Caco-2 (cell line): ENCODE results near the gene HDAC9. TPM values are rescaled to one million over a fixed set of nuclear protein-coding genes. Genes with fewer than 3 reads are reported as not detected.

Source experiments
- BruUV-seq: library from RNA; stranded (reverse); fragments of 400-500 nt; replicated peaks from 2 replicates; lab custom pipeline; 2021; lab: Mats Ljungman, UMichigan
- CTCF ChIA-PET: fragments of 300-600 bp; sonication (Branson Sonifier 250); formaldehyde crosslinking; loops from one replicate; lab custom pipeline; 2022; ENCODE audit warnings: antibody characterized with exemption; lab: Charles Lee
- POLR2A ChIA-PET: fragments of 300-600 bp; sonication (Branson Sonifier 250); formaldehyde crosslinking; loops from one replicate; lab custom pipeline; 2022; ENCODE audit warnings: antibody characterized with exemption; lab: Charles Lee
- DNase-seq, 2 experiments: peaks; one replicate each; pipeline versions ENCODE4 v3.0.0 to v3.0.0-alpha.2; 2020 to 2022
- H3K27me3 ChIP-seq: replicated peaks from 2 replicates; pipeline ENCODE4 v1.6.0; 2011; ENCODE audit warnings: low read length; ENCODE audit not compliant: control insufficient read depth, insufficient read depth
- H3K36me3 ChIP-seq: 2 replicates; pipeline ENCODE4 v1.5.1; 2011; ENCODE audit warnings: low read length; ENCODE audit not compliant: control insufficient read depth, insufficient read depth
- H3K4me1 ChIP-seq: fragments of 250-450 bp; sonication (Bioruptor Pico); 2 replicates; pipeline ENCODE4 v1.5.1; 2020; ENCODE audit warnings: mild to moderate bottlenecking
- H3K4me3 ChIP-seq: 2 replicates; pipeline ENCODE4 v1.5.1; 2011; ENCODE audit warnings: low read depth, mild to moderate bottlenecking, control low read depth, low read length
- H3K9me3 ChIP-seq: fragments of 250-450 bp; sonication (Bioruptor Pico); 2 replicates; pipeline ENCODE4 v1.5.1; 2020; ENCODE audit warnings: mild to moderate bottlenecking, moderate library complexity
- H3K27ac Mint-ChIP-seq: one replicate; pipeline ENCODE4 v1.8.0; 2022; ENCODE audit warnings: mixed read lengths; ENCODE audit not compliant: unreplicated experiment
- H3K27me3 Mint-ChIP-seq: one replicate; pipeline ENCODE4 v1.8.0; 2022; ENCODE audit warnings: mixed read lengths; ENCODE audit not compliant: insufficient read depth, unreplicated experiment
- H3K36me3 Mint-ChIP-seq: one replicate; pipeline ENCODE4 v1.8.0; 2022; ENCODE audit warnings: mild to moderate bottlenecking, mixed read lengths; ENCODE audit not compliant: insufficient read depth, unreplicated experiment
- H3K4me1 Mint-ChIP-seq: one replicate; pipeline ENCODE4 v1.8.0; 2022; ENCODE audit warnings: low read depth, mixed read lengths; ENCODE audit not compliant: unreplicated experiment
- H3K4me3 Mint-ChIP-seq: one replicate; pipeline ENCODE4 v1.8.0; 2022; ENCODE audit warnings: mild to moderate bottlenecking, moderate library complexity, mixed read lengths; ENCODE audit not compliant: unreplicated experiment
- H3K9me3 Mint-ChIP-seq: one replicate; pipeline ENCODE4 v1.8.0; 2022; ENCODE audit warnings: mixed read lengths; ENCODE audit not compliant: unreplicated experiment
- CTCF ChIP-seq, 2 experiments: fragments of 200-600 bp in 1 of 2; IDR thresholded peaks; 1 replicate in 1 of 2; 2 replicates in 1 of 2; pipeline versions ENCODE4 v1.5.1 to v1.8.0; 2011 to 2022; ENCODE audit warnings: antibody characterized with exemption in 1 of 2, control low read depth in 1 of 2, inconsistent platforms in 1 of 2, low read depth in 1 of 2, low read length in 1 of 2, mild to moderate bottlenecking in 1 of 2, moderate library complexity in 1 of 2; ENCODE audit not compliant: insufficient read depth in 1 of 2, severe bottlenecking in 1 of 2, unreplicated experiment in 1 of 2
- intact Hi-C: fragments of 100-400 bp; cut with micrococcal nuclease; formaldehyde crosslinking; loops from one replicate; pipeline ENCODE4 v1.10.0; 2022; ENCODE audit not compliant: unreplicated experiment
- total RNA-seq: library from RNA; stranded (reverse); gene quantifications from 2 replicates; pipeline ENCODE4 v1.2.3, GENCODE V29; 2022

HDAC9 gene
- total RNA-seq, 1 experiment from 2014 or later: 0.27 TPM

GRCh38 chr7:19020062-19020461 is 524.5 kb downstream of the HDAC9 start:
- Mint-ChIP-seq H3K27me3 (peaks cover 4% of the 10 kb centered on the region), H3K4me1 (no peaks in the 10 kb centered on the region), H3K9me3 (no peaks in the 10 kb centered on the region), H3K4me3 (no peak overlapping the region), H3K27ac (no peak overlapping the region), H3K36me3 (no peaks in the 10 kb centered on the region)
- no peaks in the 10 kb centered on the region for H3K27me3 ChIP-seq
- ChIA-PET CTCF (no interaction called here), POLR2A (no interaction called here)
- TF ChIP-seq CTCF (IDR thresholded peaks at IDR 0.05; ENCODE audit: insufficient read depth in 1 of 2, low read depth in 1 of 2, low read length in 1 of 2, severe bottlenecking in 1 of 2, unreplicated experiment in 1 of 2): no peak
- H3K4me3 ChIP-seq: no peak overlapping the region
- intact Hi-C loops: no loop called here
- no TSS peak for BruUV-seq
- H3K9me3 ChIP-seq: no peaks in the 10 kb centered on the region
- no peak for DNase-seq
- H3K4me1 ChIP-seq: no peaks in the 10 kb centered on the region
- H3K36me3 ChIP-seq: no peaks in the 10 kb centered on the region

GRCh38 chr7:19020711-19021110 is 525.2 kb downstream of the HDAC9 start:
- H3K4me3 Mint-ChIP-seq: no peak overlapping the region
- no peak overlapping the region for H3K27ac Mint-ChIP-seq
- Histone ChIP-seq H3K4me3 (no peak overlapping the region), H3K4me1 (no peaks in the 10 kb centered on the region), H3K27me3 (no peaks in the 10 kb centered on the region), H3K9me3 (no peaks in the 10 kb centered on the region), H3K36me3 (no peaks in the 10 kb centered on the region)
- TF ChIP-seq CTCF (IDR thresholded peaks at IDR 0.05; ENCODE audit: insufficient read depth in 1 of 2, low read depth in 1 of 2, low read length in 1 of 2, severe bottlenecking in 1 of 2, unreplicated experiment in 1 of 2): no peak
- no peaks in the 10 kb centered on the region for H3K9me3 Mint-ChIP-seq
- BruUV-seq: no TSS peak
- POLR2A ChIA-PET: no interaction called here
- no peak for DNase-seq
- intact Hi-C loops: no loop called here
- CTCF ChIA-PET: no interaction called here
- H3K4me1 Mint-ChIP-seq: no peaks in the 10 kb centered on the region
- no peaks in the 10 kb centered on the region for H3K36me3 Mint-ChIP-seq
- H3K27me3 Mint-ChIP-seq: peaks cover 4% of the 10 kb centered on the region

GRCh38 chr7:19023477-19023876 is 527.9 kb downstream of the HDAC9 start:
- Mint-ChIP-seq H3K4me1 (no peaks in the 10 kb centered on the region), H3K36me3 (no peaks in the 10 kb centered on the region), H3K27me3 (peaks cover 2% of the 10 kb centered on the region), H3K9me3 (no peaks in the 10 kb centered on the region), H3K27ac (no peak overlapping the region), H3K4me3 (no peak overlapping the region)
- no peaks in the 10 kb centered on the region for H3K4me1 ChIP-seq
- no peaks in the 10 kb centered on the region for H3K36me3 ChIP-seq
- H3K4me3 ChIP-seq: no peak overlapping the region
- no peak for DNase-seq
- intact Hi-C loops: no loop called here
- POLR2A ChIA-PET: no interaction called here
- no peaks in the 10 kb centered on the region for H3K9me3 ChIP-seq
- no TSS peak for BruUV-seq
- CTCF ChIA-PET: no interaction called here
- TF ChIP-seq CTCF (IDR thresholded peaks at IDR 0.05; ENCODE audit: insufficient read depth in 1 of 2, low read depth in 1 of 2, low read length in 1 of 2, severe bottlenecking in 1 of 2, unreplicated experiment in 1 of 2): no peak
- no peaks in the 10 kb centered on the region for H3K27me3 ChIP-seq
